Aorta (tissue), 5 donors: ENCODE data around the gene NEU4. TPM values are rescaled to one million over a fixed set of nuclear protein-coding genes. Genes with fewer than 3 reads are reported as not detected.
"Not testable (repeated sequence)": the region's sequence is repeated elsewhere in the genome, so short reads cannot be mapped to it uniquely, and the experiment has no call there.

Experiments
- ATAC-seq: fragments of 200-7000 bp; cut with Tn5 transposase; one replicate; pipeline ENCODE4 v1.9.1; 2022; ENCODE audit warnings: moderate library complexity; ENCODE audit not compliant: low FRiP score
- DNase-seq, 2 donors: peaks; one replicate each; pipeline ENCODE4 v3.0.0-alpha.2; 2020
- H3K27ac ChIP-seq, 2 donors: one replicate each; pipeline ENCODE4 v1.5.1; 2013; ENCODE audit warnings: low read length in 2 of 2, mild to moderate bottlenecking in 2 of 2, moderate library complexity in 2 of 2, control low read depth in 1 of 2, inconsistent platforms in 1 of 2, low read depth in 1 of 2
- H3K27me3 ChIP-seq, 2 donors: one replicate each; pipeline ENCODE4 v1.6.1; 2013; ENCODE audit warnings: control low read depth in 1 of 2, low read length in 1 of 2, mild to moderate bottlenecking in 1 of 2, moderate library complexity in 1 of 2; ENCODE audit not compliant: insufficient read depth in 2 of 2, control insufficient read depth in 1 of 2
- H3K36me3 ChIP-seq, 2 donors: one replicate each; pipeline ENCODE4 v1.6.1; 2013; ENCODE audit warnings: control low read depth in 1 of 2, low read length in 1 of 2, mild to moderate bottlenecking in 1 of 2; ENCODE audit not compliant: insufficient read depth in 2 of 2, control insufficient read depth in 1 of 2
- H3K4me1 ChIP-seq, 2 donors: one replicate each; pipeline ENCODE4 v1.6.1; 2013; ENCODE audit warnings: low read length in 2 of 2, control low read depth in 1 of 2, mild to moderate bottlenecking in 1 of 2, moderate library complexity in 1 of 2; ENCODE audit not compliant: insufficient read depth in 2 of 2, control insufficient read depth in 1 of 2
- H3K4me3 ChIP-seq, 2 donors: one replicate each; pipeline ENCODE4 v1.5.1; 2013; ENCODE audit warnings: low read length in 2 of 2, control low read depth in 1 of 2, mild to moderate bottlenecking in 1 of 2
- H3K9me3 ChIP-seq: one replicate; pipeline ENCODE4 v1.6.1; 2013; ENCODE audit warnings: mild to moderate bottlenecking, low read length; ENCODE audit not compliant: control insufficient read depth
- WGBS, 2 donors: extraction: QIAGEN DNeasy Blood & Tissue Kit; methylation state at CpG; one replicate each; pipeline ENCODE4 v1.1.7; 2013; 5-methylcytosine and 5-hydroxymethylcytosine counted together
- intact Hi-C, 2 donors: fragments of 100-400 bp; cut with DNase I; formaldehyde crosslinking; loops; one replicate each; pipeline versions ENCODE4 v1.14.2 to v1.15.0; 2022
- polyA plus RNA-seq, 2 donors: library from polyadenylated mRNA; stranded (reverse); fragments of 200-250 nt; gene quantifications; one replicate each; pipeline ENCODE4 v1.2.3, GENCODE V29; 2013
- total RNA-seq, 2 donors: library from RNA; stranded (reverse); fragmentation: NEBNext Ultra II Directional; extraction: Animal tissue kit (Norgen Biotek cat#: 25700); gene quantifications; one replicate each; pipeline ENCODE4 v1.2.1, GENCODE V29; 2021
- donor health status: healthy with polysubstance abuse.
- donor health status: Bipolar disorder and iron deficiency.
- donor health status: DM: no; HTN: no; CAD: no.
- donor health status: DM: no; HTN: no; CAD: no.
- donor health status: DM: yes; HTN: yes; CAD: no.

NEU4 gene
- total and polyA plus RNA-seq, 4 donors: 0.26 to 6.4 TPM; not detected in 2

DNA sequence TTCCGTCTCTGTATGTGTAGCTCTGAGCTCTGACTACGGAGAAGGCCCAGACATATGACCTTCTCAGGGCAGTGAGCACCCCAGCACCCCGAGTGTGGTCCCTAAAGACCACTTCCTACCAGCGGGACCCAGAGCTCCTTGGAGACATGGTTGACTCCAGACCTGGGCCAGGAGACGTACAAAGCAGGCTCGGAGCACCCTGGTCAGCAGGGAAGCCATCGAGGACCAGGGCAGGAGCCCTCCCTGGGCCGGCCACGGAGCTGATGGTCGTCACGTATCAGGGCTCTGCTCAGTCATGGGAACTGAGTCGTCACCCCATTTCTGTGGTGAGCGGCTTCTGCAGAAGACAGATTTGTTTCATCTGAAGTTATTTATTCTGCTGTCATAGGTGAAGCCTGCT lies 12.8 kb upstream of the NEU4 start:
- 97% methylated on average over 13 of the region's 13 CpGs for WGBS, 2 donors
- no peak overlapping the region for H3K4me3 ChIP-seq
- no peaks in the 10 kb centered on the region for H3K36me3 ChIP-seq
- H3K27me3 ChIP-seq: no peaks in the 10 kb centered on the region
- no peaks in the 10 kb centered on the region for H3K4me1 ChIP-seq
- ATAC-seq (no peak), DNase-seq (peak in 1 of 2 donors; percentile 65)
- no peak overlapping the region for H3K27ac ChIP-seq
- intact Hi-C loops: no loop called here
- H3K9me3 ChIP-seq: no peaks in the 10 kb centered on the region

DNA sequence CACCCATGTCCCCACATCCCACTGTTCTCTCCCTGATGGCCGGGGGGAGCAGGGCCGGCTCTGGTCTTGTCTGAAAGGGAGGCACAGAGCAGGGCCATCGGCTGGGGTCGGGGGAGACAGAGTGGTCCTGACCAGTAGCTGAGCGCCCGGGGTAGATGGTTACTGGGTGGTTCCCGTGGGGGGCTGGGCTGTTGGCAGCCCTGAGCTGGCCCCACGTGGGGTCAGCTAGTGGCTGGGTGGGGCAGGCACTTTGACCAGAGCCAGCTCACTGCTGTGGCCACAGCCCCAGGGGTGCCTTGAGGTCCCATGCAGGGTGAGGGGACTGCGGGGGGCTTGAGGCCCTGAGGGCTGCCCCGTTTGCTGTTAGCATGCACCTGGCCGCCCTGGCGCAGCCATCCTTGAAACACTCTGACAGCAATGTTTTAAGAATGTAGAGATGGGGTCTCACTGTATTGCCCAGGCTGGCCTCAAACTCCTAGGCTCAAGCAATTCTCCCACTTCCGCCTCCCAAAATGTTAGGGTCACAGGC lies 12.3 kb upstream of the NEU4 start:
- 92 to 94% methylated on average over 13 of the region's 13 CpGs for WGBS, 2 donors
- Histone ChIP-seq H3K4me1 (no peaks in the 10 kb centered on the region), H3K27ac (no peak overlapping the region), H3K27me3 (no peaks in the 10 kb centered on the region), H3K36me3 (no peaks in the 10 kb centered on the region), H3K4me3 (no peak overlapping the region), H3K9me3 (no peaks in the 10 kb centered on the region)
- ATAC-seq (peak; percentile 32), DNase-seq (peak in 1 of 2 donors; percentile 76)
- intact Hi-C loops: no loop called here

DNA sequence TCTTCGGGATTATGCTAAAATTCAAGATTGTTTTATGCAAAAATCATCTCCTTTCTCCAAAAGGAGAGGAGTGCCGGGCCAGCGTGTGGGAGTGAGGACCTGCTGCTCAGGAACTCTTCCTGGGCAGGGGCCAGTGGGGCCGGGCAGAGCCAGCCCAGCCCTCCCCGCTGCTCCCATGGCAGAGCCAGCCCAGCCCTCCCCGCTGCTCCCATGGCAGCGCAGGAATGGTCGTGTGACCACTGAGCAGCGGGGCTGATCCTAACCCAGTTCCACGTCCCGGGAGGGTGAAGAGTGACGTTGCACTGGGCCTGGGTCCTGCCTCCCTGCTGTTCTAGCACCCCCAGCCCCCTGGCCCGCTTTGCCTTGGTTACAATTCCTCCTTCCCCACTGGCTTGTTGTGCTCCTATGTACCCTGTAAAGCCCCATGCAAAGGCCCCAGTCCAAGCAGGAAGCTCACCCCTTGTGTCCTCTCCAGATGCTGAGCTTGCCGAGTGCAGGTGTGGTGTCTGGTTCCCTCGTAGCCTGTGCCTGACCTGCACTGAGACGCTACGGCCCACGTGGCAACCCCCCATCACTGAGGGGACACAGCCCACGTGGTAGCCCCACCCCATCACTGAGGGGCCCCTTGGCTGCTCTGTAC lies 11.4 kb upstream of the NEU4 start:
- Histone ChIP-seq H3K4me1 (no peaks in the 10 kb centered on the region), H3K27me3 (no peaks in the 10 kb centered on the region), H3K27ac (no peak overlapping the region), H3K36me3 (no peaks in the 10 kb centered on the region), H3K4me3 (no peak overlapping the region), H3K9me3 (no peaks in the 10 kb centered on the region)
- intact Hi-C loops: no loop called here
- ATAC-seq (no peak), DNase-seq (peak in 1 of 2 donors; percentile 65)
- WGBS, 2 donors: 69 to 71% methylated on average over 19 of the region's 19 CpGs

DNA sequence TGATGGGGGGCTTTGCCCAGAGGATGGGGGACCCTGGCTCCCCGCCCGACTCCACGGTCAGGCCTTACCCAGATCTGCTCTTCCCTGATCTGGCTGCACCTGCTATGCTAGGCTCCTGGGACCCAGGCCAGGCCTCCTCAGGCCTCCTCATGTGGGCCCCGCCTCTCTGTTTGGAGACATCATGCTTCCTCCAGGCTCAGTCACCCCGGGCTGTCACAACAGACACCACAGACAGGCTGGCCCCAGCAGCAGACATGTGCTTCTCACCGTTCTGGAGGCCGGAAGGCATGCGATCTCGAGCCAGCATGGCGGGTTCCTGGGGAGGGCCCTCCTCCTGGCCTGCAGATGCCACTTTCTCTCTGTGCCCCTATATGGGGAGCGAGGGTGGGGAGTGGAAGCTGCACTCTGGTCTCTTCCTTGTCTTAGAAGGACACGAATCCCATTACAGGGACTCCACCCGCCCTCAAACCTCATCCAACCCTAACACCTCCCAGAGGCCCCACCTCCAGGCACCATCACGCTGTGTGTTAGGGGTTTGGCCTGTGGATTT lies 10.8 kb upstream of the NEU4 start:
- H3K27me3 ChIP-seq: no peaks in the 10 kb centered on the region
- DNase-seq: peak; percentile 41 to 65
- H3K9me3 ChIP-seq: no peaks in the 10 kb centered on the region
- H3K36me3 ChIP-seq: no peaks in the 10 kb centered on the region
- no peak for ATAC-seq
- no peak overlapping the region for H3K4me3 ChIP-seq
- intact Hi-C loops: no loop called here
- H3K27ac ChIP-seq: no peak overlapping the region
- WGBS, 2 donors: 94 to 95% methylated on average over 14 of the region's 14 CpGs
- no peaks in the 10 kb centered on the region for H3K4me1 ChIP-seq

DNA sequence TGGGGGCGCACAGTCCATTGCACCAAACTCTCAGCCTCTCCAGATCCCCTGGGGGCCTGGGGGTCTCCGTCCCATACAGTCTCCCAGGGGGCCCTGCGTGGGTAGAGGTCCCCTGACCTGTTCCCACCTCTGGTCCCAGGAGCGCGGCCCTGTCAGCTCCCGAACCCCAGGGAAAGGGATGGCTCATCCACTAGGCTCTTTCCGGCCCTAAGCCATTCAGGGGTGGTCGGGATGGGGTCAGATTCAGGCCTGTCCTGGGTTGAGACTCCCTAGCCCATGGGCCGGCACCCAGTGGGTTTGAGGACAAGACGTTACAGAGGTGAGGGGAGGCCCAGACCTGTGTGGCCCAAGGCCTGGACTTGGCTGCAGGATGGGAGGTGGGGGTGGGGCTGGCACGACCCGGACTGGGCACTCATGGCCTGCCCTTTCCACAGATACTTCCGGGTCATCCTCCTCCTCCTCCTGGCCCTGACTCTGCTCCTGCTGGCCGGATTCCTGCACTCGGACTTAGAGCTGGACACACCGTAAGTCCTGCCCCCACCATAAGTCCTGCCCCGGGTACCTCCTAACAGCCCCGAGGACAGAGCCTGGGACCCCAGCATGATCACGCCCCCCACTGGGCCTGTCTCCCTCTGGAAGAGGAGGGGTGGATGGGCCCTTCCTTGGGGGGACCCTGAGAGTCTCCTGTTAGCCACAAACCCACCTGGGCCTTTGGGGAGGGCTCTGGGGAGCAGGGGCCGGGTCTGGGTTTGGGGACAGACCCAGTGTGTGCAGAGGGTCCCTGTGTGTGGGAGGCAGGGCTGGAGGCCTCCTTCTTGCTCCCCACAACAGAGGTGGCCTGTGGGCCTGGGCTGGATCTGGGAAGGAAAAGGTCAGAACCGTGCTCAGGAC lies 10.1 kb upstream of the NEU4 start:
- no peaks in the 10 kb centered on the region for H3K9me3 ChIP-seq
- no peak overlapping the region for H3K27ac ChIP-seq
- H3K4me3 ChIP-seq: no peak overlapping the region
- H3K27me3 ChIP-seq: no peaks in the 10 kb centered on the region
- DNase-seq (peak; percentile 33 to 69), ATAC-seq (no peak)
- no peaks in the 10 kb centered on the region for H3K4me1 ChIP-seq
- 93 to 97% methylated on average over 21 of the region's 21 CpGs for WGBS, 2 donors
- intact Hi-C loops: no loop called here
- H3K36me3 ChIP-seq: no peaks in the 10 kb centered on the region

DNA sequence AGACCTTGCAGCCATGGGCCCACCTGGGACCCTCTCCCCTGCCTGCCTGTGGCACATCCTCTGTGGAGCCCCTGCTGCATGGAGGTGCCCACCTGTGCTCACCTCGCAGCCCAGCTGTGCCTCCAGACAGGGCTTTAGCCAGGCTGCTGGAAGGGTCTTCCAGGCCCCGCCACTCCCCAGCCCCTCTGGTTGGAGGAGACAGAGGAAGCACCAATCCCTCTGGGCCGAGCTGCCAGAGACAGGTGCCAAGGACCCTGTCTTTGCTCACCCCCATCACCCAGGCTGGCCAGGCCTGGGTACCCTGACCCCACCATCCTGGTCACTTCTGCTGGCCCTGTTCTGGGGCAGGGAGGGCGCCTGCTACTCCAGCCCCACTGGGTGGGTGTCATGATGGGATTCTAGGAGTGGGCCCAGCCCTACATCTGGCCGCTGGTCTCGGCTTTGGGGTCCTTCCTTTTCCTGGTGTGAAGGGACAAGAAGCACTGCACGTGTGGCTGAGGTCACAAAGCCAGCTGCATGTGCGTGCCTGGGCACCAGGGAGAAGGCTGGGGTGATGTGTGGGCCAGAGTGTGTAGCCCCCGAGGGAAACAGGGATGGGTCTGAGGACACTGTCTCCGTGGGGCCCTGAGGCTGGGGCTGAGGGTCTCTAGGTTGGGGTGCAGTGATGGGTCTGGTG lies 9.3 kb upstream of the NEU4 start:
- intact Hi-C loops: no loop called here
- H3K36me3 ChIP-seq: no peaks in the 10 kb centered on the region
- H3K4me3 ChIP-seq: no peak overlapping the region
- DNase-seq (peak; percentile 41 to 62), ATAC-seq (no peak)
- no peaks in the 10 kb centered on the region for H3K27me3 ChIP-seq
- no peaks in the 10 kb centered on the region for H3K9me3 ChIP-seq
- whole genome bisulfite sequencing, 2 donors: 91% methylated on average over 10 of the region's 10 CpGs
- H3K27ac ChIP-seq: no peak overlapping the region
- H3K4me1 ChIP-seq: no peaks in the 10 kb centered on the region

DNA sequence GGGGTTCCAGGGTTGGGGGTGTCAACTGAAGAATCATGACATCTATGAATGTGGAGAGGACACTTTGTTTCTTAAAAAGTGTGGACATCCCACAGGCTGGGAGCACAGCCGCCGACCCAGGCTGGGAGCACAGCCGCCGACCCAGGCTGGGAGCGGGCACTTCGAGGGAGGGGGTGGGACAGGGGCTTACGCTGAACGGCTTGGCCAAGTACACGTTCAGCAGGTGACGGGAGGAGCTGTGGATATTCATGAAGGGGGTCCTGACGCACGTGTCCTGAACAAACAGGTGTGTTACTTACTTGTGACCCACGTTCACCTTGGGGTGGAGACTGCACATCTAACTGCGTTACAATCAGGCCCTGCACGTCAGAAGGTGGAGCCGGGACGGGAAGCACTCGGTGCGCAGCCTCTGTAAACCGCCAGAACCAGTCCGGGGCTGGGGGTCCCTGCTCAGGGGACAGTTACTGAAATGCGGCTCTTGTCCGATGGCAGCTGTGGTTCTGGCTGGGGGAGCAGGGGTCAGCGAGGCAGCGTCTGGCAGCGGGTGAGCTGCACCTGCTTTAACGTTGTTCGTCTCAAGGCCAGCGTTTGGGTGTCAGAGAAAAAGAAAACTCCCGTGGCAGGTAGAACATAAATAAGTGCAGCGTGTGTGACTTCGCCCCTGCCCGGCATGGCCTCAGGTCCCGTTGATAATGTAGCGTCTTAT lies 8.6 kb upstream of the NEU4 start:
- intact Hi-C loops, ATAC-seq, H3K27ac ChIP-seq, H3K27me3 ChIP-seq, H3K9me3 ChIP-seq, H3K4me1 ChIP-seq, H3K36me3 ChIP-seq, H3K4me3 ChIP-seq: not testable (repeated sequence)
- 89 to 90% methylated on average over 35 of the region's 35 CpGs for WGBS, 2 donors
- DNase-seq: peak in 1 of 2 donors; percentile 62
